ENCODE data around the gene AOC3. TPM values are rescaled to one million over a fixed set of nuclear protein-coding genes. Genes with fewer than 3 reads are reported as not detected.
"Not testable (repeated sequence)": the region's sequence is repeated elsewhere in the genome, so short reads cannot be mapped to it uniquely, and the experiment has no call there.

AOC3 gene
- polyA plus RNA-seq, 3 donors, result 4.8 to 6.3 (median 5.3) TPM

DNA sequence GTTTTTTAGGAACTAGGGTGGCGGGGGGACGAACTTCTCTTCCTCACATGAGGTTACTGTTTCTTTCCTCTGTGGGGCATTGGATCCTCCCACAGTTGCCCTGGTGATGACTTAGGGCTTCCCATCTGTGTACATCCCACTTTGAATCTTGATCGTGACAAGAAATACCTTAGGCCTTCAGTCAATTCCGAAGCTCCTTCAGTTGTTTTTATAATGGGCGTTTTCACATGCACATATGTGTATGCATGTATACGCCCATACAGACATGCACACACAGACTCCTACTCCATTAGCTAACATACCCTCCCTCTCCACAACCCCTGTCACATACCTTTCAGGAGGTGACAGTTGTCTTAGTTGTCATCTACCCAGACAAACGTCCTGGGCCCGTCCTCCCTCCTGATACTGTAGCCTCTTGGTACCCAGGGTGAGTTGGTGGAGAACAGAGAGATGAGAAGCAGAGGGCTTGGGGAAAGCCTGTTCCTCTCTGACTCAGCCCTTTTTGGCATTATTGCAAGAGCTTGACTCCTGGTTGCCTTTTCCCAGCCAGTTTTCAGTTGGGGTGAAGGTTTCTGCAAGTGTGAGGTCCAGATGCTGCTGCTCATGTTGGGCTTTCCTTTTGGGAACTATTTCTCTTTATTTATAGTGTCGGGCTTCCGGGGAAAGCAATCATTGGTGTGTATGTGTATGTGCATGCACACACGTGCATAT is 8.9 kb upstream of the AOC3 start:
- DNase-seq (ENCODE audit: extremely low read depth in 1 of 11, low read depth in 9 of 11, low spot score in 4 of 11), result no peak

DNA sequence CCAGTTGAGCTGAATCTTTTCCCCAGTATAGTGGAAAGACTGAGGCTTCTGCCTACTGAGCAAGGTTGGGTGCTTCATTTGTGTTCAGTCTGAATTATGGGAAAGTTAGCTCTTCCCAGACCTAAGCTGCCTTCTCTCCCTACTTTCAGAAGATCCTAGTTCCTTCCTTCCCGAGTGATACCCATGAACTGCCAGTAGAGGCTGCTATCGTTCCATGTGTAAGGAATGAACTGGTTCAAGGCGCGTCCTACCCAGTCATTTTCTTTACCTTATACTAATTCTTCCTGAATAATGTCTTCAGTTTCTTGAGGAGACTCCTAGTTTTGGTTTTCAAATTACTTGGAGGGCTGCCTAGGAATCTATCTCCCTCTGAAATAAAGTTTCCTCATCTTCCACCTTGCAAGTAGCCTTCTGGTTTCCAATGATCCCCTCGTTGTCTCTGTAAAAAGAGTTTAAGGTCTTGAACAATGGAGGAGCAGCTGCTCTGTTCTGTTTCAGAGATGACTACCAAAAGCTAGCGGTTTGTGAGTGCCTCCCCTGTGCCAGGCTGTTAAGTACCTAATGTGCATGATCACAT is 7.6 kb upstream of the AOC3 start:
- peak in 3 of 11 donors; percentile 43 to 57 (median 53) for DNase-seq (ENCODE audit: extremely low read depth in 1 of 11, low read depth in 9 of 11, low spot score in 4 of 11)

DNA sequence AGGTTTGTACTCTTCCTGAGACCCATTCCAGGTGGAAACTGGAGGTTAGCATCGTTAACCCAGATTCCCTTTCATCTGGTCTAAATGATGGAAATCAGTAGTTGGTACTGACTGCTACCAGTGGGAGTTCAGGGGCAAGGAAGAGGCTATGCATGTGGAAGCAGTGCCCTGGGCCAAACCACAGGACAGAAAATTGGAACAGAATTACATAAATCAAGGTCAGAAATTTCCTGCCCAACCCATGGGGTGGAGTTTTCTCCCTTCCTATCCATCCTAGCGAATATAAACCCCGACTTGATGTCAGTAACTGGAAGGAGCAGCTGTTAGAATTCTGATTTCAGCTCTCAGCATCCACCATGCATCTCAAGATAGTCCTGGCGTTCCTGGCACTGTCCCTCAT is 6.7 kb upstream of the AOC3 start, which contains the start of gene AOC2:
AOC2 (plus strand) TSS at position 310 of the 400 bp plus-strand sequence; CDS start at position 357, 47 bp downstream.
- no peak for DNase-seq (ENCODE audit: extremely low read depth in 1 of 11, low read depth in 9 of 11, low spot score in 4 of 11)

DNA sequence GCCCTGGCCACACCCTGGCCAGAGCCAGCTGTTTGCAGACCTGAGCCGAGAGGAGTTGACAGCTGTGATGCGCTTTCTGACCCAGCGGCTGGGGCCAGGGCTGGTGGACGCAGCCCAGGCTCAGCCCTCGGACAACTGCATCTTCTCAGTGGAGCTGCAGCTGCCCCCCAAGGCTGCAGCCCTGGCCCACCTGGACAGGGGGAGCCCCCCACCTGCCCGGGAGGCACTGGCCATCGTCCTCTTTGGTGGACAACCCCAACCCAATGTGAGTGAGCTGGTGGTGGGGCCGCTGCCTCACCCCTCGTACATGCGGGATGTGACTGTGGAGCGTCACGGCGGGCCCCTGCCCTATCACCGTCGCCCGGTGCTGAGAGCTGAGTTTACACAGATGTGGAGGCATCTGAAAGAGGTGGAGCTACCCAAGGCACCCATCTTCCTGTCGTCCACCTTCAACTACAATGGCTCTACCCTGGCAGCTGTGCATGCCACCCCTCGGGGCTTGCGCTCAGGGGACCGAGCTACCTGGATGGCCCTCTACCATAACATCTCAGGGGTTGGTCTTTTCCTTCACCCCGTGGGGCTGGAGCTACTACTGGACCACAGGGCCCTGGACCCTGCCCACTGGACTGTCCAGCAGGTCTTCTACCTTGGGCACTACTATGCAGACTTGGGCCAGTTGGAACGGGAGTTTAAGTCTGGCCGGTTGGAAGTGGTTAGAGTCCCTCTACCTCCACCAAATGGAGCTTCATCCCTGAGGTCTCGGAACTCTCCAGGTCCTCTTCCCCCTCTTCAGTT is 6.0 kb upstream of the AOC3 start:
- no peak for DNase-seq (ENCODE audit: extremely low read depth in 1 of 11, low read depth in 9 of 11, low spot score in 4 of 11)

DNA sequence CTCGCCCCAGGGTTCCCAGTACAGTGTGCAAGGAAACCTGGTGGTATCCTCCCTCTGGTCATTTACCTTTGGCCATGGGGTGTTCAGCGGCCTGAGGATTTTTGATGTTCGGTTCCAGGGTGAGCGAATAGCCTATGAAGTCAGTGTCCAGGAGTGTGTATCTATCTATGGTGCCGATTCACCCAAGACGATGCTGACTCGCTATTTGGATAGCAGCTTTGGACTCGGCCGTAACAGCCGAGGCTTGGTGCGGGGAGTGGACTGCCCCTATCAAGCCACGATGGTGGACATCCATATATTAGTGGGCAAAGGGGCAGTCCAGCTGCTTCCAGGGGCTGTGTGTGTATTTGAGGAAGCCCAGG is 5.5 kb upstream of the AOC3 start:
- DNase-seq (ENCODE audit: extremely low read depth in 1 of 11, low read depth in 9 of 11, low spot score in 4 of 11), result no peak

DNA sequence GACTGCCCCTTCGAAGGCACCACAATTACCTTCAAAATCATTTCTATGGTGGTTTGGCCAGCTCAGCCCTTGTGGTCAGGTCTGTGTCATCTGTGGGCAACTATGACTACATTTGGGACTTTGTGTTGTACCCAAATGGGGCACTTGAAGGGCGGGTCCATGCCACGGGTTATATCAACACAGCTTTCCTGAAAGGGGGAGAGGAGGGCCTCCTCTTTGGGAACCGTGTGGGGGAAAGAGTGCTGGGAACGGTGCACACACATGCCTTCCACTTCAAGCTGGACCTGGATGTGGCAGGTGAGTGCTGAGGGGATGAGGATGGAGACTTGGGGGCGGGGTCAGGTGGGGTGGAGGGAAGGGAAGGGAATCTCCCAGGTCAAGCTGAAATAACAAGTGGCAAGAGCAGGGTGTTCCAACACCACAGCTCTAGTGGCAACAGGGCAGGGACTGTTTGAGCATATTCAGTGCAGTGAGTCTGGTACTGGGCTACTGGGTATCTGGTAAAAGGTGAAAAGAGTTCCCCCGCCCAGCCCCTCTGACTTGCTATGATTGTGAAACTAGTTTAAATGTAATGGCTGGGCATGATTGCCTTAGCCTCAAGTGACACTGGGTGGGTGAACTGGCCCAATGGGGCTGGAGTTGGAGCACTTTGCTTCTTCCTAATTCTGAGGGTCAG is 4.9 kb upstream of the AOC3 start:
- no peak for DNase-seq (ENCODE audit: extremely low read depth in 1 of 11, low read depth in 9 of 11, low spot score in 4 of 11)

DNA sequence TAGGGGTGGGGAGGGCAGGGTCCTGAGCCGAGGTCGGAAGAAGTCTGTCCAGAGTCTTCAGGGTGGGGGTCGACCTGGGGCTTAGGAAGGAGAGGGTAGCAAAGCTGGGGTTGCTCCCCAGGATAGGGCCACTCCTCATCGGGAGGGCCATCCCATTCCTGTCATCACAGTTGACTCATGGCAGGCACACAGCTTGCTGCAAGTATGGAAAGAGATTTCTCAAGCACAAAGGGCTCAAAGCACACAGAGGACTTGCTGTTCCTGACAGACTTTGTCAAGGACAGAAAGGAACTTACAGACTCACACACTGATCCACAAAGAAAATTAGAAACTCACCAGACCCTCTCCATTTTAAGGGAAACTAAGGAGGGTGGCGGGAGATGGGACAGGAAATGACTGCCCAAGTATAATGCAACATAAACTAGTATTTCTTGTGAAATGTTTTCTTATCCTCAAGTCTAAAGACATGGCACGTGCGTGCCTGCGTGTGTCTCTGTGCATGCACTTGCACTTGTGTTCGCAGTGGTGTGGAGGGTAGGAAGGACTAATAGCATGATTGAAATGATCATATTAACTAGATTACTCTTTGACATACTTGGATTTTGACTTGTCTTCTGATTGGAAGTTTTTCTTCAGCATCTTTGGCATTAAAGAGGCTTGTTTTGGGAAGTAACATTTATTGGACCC is 4.3 kb upstream of the AOC3 start:
- DNase-seq (ENCODE audit: extremely low read depth in 1 of 11, low read depth in 9 of 11, low spot score in 4 of 11), result no peak

DNA sequence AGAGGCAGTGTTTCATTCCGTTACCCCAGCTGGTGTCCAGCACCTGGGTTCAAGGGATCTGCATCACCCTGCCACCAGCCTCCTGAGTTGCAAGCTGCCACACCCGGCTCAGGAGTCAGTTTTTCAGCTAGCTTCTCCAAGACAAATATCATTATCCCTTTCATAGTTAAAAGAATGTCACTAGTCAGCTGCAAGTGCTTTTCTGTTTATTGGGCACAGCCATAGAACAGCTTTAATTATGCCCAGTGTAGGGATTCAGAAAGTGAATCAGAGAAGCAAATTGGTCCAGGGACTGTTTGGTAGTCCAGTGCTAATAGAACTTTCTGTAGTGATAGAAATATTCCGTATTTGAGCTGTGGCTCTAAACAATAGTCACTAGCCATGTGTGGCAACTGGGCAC is 2.9 kb upstream of the AOC3 start:
- no peak for DNase-seq (ENCODE audit: extremely low read depth in 1 of 11, low read depth in 9 of 11, low spot score in 4 of 11)

DNA sequence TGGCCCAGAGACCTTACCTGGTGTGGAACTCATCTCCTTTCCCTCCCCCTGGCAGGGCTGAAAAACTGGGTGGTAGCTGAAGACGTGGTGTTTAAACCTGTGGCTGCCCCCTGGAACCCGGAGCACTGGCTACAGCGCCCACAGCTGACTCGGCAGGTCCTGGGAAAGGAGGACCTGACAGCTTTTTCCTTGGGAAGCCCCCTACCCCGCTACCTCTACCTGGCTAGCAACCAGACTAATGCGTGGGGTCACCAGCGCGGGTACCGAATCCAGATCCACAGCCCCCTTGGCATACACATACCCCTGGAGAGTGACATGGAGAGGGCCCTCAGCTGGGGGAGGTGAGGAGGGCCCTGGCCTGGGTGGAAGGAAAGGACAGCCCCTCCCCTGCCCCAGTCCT is 2.0 kb upstream of the AOC3 start:
- DNase-seq (ENCODE audit: extremely low read depth in 1 of 11, low read depth in 9 of 11, low spot score in 4 of 11), result no peak

DNA sequence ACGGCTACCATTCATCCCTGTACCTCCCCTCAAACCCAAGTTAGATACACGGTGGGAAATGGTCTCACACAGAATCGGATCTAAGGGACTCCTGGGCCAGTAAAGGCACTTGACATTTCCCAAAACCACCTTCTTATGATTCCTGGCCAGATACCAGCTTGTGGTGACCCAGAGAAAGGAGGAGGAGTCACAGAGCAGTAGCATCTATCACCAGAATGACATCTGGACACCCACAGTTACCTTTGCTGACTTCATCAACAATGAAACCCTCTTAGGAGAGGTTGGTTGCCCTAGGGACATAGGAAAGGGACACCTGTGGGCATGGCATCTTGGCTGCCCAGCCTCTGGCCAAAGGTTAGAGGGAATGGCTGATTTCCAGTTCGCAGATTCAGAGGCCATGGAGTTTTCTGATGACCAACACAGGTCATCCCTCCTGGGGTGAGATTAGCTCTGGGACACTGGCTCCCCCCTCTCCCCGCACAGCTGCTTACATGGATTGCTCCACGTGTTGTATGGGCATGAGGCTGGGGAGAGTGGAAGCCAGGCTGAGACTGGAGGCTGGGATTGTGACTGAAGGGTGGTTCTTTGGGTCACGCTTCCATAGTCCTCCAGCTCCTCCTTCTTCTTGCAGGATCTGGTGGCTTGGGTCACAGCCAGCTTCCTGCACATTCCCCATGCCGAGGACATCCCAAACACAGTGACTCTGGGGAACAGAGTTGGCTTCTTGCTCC is 1.4 kb upstream of the AOC3 start:
- no peak for DNase-seq (ENCODE audit: extremely low read depth in 1 of 11, low read depth in 9 of 11, low spot score in 4 of 11)

DNA sequence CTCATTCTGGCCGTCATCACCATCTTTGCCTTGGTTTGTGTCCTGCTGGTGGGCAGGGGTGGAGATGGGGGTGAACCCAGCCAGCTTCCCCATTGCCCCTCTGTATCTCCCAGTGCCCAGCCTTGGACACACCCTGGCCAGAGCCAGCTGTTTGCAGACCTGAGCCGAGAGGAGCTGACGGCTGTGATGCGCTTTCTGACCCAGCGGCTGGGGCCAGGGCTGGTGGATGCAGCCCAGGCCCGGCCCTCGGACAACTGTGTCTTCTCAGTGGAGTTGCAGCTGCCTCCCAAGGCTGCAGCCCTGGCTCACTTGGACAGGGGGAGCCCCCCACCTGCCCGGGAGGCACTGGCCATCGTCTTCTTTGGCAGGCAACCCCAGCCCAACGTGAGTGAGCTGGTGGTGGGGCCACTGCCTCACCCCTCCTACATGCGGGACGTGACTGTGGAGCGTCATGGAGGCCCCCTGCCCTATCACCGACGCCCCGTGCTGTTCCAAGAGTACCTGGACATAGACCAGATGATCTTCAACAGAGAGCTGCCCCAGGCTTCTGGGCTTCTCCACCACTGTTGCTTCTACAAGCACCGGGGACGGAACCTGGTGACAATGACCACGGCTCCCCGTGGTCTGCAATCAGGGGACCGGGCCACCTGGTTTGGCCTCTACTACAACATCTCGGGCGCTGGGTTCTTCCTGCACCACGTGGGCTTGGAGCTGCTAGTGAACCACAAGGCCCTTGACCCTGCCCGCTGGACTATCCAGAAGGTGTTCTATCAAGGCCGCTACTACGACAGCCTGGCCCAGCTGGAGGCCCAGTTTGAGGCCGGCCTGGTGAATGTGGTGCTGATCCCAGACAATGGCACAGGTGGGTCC is 607 bp downstream of the AOC3 start:
- not testable (repeated sequence) for DNase-seq (ENCODE audit: extremely low read depth in 1 of 11, low read depth in 9 of 11, low spot score in 4 of 11)

DNA sequence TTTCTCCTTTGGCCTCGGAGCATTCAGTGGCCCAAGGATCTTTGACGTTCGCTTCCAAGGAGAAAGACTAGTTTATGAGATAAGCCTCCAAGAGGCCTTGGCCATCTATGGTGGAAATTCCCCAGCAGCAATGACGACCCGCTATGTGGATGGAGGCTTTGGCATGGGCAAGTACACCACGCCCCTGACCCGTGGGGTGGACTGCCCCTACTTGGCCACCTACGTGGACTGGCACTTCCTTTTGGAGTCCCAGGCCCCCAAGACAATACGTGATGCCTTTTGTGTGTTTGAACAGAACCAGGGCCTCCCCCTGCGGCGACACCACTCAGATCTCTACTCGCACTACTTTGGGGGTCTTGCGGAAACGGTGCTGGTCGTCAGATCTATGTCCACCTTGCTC is 1.4 kb downstream of the AOC3 start:
- DNase-seq (ENCODE audit: extremely low read depth in 1 of 11, low read depth in 9 of 11, low spot score in 4 of 11), result no peak

DNA sequence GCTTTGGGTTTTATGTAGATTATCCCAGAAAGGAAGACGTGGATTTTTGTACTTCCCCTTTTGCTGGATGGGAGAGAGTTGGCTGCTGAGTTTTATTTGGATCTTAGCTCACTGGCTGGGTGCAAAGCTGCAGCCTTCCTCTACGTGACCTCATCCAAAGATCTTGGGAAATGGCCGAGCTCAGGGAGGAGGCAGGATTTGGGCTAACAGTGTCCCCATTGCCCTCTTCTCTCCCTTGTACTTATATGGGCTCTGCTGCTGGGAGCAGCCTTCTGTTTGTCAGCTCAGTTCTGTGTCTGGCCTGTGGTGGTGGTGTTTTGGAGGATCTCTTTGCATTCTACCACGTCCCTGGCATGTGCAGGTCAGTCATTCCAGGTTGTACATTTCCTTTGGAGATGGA is 2.0 kb downstream of the AOC3 start:
- no peak for DNase-seq (ENCODE audit: extremely low read depth in 1 of 11, low read depth in 9 of 11, low spot score in 4 of 11)

DNA sequence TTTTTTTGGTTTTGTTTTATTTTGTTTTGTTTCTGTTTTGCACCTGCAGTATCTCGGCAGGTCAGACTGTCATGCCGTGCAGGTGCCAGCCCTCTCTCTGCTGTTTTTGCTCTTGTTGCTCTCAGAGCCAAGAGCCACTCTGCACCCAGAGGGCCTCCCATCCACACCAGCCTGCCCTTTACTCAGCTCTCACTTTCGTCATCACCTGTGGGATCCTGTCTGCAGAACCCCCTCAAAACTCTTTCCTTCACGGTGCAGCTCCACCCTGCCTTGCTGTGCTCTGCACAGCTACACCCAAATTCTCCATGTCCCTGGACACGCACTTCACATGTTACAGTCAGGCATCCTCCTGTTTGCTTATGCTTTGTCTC is 2.6 kb downstream of the AOC3 start:
- no peak for DNase-seq (ENCODE audit: extremely low read depth in 1 of 11, low read depth in 9 of 11, low spot score in 4 of 11)

DNA sequence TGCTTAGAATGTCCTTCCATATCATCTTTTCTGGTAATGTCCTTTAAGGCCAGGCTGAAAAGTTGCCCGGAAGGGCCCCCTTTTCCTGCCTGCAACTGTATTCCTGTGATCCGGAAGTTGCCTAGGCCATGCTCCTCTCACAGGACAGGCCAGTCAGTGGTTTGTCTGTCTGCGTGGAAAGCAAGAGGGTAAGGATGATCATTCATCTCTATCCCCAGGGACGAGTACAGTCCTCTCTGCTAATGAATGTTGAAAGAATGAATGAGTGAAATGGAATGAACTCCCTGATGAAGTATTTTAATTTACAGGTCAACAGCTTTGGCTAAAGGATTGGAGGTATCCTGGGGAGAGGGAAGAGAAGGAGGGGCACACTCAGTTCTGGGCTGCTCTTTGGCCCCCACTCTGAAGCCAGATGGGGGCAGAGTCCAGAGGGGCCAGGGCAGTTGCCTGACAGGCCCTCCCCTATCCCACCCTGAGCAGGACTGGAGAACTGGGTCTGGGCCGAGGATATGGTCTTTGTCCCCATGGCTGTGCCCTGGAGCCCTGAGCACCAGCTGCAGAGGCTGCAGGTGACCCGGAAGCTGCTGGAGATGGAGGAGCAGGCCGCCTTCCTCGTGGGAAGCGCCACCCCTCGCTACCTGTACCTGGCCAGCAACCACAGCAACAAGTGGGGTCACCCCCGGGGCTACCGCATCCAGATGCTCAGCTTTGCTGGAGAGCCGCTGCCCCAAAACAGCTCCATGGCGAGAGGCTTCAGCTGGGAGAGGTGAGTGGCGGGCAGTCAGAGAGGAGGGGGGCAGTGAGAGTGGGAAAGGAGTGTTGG is 3.2 kb downstream of the AOC3 start:
- no peak for DNase-seq (ENCODE audit: extremely low read depth in 1 of 11, low read depth in 9 of 11, low spot score in 4 of 11)

DNA sequence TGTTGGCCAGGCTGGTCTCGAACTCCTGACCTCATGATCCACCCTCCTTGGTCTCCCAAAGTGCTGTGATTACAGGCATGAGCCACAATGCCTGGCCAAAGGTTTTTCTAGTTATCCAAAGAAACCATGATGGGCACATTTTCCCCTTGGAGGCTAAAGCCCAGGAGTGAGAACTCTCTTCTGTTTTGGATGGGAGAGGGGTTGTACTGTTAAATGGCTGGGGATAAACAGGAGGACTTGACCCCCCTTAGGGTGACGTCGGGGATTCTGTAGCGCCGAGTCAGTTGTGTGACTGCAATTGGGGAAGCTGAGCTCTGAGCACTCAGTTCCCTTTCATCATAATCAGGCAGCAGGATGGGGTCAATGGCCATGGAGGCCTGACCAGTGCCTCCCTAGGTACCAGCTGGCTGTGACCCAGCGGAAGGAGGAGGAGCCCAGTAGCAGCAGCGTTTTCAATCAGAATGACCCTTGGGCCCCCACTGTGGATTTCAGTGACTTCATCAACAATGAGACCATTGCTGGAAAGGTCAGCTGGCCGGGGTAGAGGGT is 4.1 kb downstream of the AOC3 start:
- no peak for DNase-seq (ENCODE audit: extremely low read depth in 1 of 11, low read depth in 9 of 11, low spot score in 4 of 11)

DNA sequence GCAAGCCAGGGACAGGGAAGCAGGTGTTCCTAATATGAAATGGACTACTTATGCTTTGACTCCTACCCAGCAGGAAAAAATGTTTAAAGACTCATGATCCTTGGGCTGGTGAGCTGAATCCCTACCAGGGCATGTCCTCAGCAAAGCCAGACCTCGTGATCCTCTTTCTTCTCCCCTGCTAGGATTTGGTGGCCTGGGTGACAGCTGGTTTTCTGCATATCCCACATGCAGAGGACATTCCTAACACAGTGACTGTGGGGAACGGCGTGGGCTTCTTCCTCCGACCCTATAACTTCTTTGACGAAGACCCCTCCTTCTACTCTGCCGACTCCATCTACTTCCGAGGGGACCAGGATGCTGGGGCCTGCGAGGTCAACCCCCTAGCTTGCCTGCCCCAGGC is 5.1 kb downstream of the AOC3 start:
- DNase-seq (ENCODE audit: extremely low read depth in 1 of 11, low read depth in 9 of 11, low spot score in 4 of 11), result not testable (repeated sequence)
